Stimulated activated CD4-positive, alpha-beta T cell treated with anti-CD3 and anti-CD28 coated beads, TNF-alpha, amount 100 ng/mL, for 4 hours (primary cell): ENCODE measurements around the gene ADSS1.
"Not testable (repeated sequence)": the region's sequence is repeated elsewhere in the genome, so short reads cannot be mapped to it uniquely, and the experiment has no call there.

Experiments used
- DNase-seq, 3 experiments: peaks; one replicate each; pipeline ENCODE4 v3.0.0-alpha.2; 2020; ENCODE audit warnings: low read depth in 3 of 3

ADSS1 gene

DNA sequence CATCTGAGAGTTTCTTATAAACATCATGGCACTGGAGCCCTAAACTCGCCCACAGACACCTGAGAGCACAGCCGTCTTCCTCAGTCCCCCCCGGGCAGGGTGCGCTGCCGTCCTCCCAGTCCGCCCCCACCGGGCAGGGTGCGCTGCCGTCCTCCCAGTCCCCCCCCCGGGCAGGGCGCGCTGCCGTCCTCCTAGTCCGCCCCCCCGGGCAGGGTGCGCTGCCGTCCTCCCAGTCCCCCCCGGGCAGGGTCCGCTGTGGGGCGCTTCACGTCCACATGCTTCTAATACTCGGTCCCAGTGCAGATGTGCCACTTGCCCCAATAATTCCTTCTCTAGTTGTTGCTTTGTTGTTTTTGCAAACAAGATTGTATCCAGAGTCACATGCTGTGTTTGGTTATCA lies 6.9 kb upstream of the ADSS1 start:
- no peak for DNase-seq

DNA sequence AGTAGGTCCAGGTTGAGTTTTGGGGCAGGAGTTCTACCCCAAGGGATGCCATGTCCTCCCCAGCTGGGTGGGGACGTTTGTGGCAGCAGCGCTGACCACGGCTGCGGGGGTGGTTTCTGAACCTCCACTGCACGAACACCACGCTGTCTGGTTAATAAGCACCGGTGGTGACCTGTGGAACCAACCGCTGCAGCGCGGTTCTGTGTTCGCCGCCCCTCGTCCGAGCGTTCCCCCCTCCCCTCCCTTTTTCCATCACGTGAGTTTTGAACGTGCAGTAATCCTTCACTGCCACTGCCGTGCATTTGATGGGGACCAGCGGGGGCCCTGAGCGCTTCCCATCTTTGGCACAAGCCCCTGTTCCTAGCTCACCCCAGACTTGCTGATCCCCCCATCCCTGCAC lies 6.4 kb upstream of the ADSS1 start:
- DNase-seq: no peak

DNA sequence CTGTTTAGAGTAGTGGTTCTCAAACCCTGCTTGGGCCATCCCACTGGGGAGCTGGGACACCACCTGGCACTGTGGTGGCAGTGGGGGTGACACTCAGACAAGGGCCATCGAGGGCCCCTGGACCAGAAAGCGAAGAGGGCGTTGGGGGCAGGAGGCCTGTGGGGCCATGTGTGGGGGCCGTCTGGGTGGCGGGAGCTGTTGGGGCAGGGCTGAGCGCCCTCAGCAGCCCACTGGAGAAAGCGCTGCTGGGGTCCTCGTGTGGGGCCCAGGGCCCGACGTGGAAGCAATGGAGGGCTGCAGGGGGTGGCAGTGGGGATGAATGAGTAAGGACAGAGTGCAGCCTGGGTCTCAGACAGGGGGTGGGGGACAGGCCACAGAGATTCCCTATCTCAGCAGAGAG lies 5.9 kb upstream of the ADSS1 start:
- DNase-seq: no peak

DNA sequence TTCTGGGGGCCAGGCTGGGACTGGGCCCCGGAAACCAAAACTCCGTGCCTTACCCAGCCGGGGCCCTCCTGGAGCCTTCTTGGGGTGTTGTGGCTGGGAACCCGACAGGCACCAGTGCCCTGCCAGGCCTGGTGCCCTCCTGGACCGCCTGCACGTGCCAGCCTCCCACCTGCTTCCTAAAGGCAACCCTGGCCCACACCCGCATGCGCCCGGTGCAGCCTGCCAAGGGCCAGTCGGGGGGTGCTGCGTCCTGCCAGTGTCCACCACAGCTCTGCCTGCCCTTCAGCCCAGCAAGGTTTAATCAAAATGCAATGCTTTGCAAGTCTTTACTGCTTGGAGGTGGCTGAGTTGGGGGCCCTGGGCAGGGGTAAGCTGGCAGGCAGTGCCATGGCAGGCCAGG lies 5.2 kb upstream of the ADSS1 start:
- no peak for DNase-seq

DNA sequence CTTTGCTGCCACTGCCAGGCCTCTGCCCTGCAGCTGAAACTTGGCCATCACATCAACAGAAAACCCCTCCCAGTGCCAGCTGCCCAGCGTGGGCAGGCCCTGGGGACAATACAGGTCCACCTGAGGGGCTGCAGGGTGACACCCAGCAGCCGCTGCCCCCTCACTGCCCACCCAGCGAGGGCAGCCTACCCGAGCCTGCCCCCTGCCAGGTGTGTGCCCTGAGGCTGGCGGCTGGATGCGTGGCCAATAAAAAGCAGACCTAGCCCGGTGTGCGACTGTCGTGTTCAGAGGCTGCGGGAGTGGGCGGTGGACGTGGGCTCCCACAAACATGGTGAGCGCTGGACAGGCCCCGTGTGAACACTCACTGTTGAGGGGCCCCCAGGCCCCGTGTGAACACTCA lies 4.7 kb upstream of the ADSS1 start:
- DNase-seq: no peak

DNA sequence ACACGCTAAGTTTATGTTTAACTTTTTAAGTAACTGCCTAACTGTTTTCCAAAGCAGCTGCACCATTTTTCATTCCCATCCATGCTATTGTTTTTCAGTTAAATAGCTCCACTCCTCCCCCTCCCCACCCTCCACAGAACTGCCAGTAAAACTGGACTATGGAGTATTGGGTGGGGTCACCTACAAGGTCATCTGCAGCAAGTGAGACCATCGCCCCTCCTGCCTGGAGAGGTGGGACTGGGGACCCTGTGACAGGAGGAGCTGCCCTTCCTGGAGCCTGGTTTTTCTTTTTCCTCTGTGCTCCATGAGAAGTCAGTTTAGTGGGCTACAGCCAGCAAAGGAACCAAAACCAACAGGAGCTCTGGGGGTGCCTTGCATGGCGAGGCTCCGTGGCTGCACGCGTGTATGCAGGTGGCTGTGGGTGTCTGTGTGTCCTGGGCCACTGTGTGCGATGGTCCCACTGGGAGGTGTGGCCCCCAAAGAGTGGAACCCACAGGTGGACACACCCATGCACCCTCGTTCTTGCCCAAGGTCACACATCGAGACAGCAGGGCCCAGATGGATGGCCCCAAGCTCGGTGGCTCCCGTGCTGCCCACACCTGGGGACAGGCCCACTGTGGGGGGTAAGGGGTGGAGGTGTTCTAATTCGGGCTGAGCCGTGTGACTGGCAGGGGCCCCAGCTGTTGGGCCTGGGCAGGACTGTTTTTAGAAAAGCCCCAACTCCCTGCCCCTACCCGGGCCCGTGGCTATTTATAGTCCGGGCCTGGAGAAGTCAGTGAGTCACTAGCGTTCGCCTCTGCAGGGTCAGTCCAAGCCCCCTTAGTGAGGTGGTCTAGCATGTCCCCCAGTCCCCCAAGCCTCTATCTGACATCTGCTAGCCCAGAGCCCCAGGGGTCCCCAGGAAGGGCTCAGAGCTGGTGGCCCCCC lies 2.3 kb upstream of the ADSS1 start:
- no peak for DNase-seq

DNA sequence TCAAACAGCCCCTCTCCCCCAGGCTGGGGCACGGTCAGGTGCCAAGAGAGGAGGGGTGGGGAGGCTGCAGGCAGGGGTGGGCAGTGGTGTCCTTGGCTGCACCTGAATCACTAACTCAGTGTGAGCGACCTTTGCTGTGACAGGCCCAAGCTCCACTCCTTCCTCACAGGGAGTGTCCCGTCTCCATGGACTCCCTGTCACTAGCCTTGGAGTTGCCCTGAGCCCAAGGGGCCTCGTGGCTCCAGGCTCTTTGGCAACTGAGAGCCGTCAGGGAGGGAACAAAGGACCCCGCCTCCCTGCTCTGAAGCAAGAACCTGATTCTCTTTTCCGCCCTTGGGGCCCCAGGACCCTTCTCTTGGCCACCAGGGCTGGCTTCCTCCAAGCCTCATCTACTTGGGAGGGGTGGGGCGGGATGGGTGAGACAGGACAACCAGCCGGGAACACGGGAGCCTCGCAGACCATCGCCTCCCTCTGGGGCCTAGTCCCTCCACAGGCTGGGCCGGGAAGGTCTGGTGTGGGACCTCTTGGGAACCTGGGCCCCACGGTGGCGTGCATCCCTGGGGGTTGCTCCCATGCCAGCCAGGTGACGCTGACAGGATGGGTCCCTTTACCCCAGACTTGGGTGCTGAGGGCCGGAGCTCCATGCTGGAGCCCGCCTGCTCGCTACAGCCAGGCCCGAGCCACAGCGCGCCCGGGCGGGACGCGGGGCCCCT lies 935 bp upstream of the ADSS1 start:
- DNase-seq: no peak

DNA sequence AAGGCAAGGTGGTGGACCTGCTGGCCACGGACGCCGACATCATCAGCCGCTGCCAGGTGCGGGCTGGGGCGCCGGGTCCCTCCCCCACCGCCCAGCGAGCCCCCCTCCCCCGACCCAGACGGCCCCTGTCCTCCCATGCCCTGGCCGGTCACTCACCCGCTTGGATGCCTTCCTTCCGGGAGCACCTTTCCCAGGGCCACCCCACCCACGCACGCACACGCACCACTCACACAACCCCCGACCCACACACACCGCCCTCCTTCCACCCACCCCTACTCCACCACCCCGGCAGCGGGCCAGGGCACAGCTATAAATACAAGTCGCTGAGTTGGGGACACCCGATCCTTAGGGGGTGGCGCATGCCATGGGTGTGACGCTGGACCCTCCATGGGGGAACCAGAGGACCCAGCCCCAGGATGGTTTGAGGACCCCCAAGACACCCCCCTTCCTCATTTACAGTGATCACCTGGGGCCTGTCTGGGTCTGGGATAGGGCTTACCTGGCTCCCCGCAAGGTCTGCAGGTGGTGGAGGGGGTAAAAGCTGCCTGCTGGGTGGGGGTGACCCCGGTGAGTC lies 465 bp downstream of the ADSS1 start:
- DNase-seq: peak in 1 of 3 experiments; percentile 17

DNA sequence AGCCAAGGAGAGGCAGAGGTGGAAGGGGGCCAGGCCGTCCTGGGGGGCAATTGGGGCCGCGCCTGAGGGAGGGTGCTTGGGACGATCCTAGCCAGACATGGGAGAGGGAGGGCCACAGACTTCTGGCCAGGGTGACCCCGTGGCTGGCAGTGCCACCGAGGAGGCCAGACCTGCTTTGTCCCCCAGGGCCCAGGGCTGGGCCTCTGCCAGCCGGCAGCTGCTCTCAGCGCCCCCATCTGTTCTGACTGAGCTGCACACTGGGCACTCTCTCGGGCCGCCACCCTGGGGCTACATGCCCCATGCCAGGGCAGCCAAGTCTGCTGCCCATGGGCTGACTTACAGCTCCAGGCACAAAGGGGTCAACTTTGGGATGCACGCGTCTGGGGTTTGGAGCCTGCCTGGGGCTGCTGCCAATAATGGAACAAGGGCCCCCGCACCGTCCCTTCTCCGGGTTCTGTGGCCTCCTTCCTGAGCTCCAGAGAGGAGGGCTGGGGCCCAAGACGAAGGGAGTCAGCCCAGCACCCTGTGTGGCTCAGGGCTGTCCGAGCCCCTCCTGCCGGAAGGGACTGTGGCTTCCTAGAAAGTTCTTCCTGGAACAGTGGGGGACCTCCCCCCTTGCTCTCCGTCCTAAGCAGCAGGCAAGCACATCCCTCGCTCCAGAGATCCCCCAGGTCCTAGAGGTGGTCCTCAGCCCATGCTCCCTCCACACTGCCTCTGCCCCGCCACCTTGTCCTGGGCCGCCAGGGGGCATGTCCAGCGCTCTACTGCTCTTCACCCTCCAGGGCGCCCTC lies 1.1 kb downstream of the ADSS1 start:
- no peak for DNase-seq

DNA sequence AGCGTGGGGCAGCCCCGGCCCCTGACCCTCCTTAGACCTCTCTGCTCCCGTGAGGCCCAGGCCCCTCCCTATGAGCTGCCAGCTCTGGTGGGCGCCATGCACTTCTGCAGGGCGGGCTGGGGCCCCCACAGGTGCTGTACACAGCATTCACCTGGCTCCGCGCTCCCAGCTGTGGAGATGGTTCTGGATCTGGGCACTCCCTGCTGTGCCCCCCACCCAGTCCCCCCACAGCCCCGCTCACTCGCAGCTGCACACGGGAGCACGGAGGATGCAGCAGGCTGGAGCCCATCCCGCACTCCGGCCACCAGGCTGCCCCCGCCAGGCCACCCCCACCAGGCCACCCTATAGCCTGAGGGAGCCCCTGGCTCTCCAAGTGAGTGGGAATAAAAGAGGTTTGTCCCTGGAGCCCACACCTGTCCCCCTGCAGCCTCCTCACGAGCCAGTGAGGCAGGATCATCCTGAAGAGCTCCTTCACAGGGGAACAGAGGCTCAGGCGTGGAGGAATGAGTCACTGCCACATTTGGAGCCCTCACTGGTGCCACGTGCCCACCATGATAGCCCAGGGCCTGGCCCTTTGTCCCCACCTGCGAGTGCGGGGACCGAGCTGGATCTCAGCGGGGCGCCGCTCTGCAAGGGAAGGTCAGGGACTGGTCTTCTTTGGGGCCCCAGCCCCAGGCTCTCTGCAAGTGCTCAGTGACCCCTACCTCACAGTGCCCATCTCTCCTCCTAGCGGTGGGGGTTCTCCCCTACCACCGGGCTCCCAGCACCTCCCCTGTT lies 1.9 kb downstream of the ADSS1 start:
- no peak for DNase-seq

DNA sequence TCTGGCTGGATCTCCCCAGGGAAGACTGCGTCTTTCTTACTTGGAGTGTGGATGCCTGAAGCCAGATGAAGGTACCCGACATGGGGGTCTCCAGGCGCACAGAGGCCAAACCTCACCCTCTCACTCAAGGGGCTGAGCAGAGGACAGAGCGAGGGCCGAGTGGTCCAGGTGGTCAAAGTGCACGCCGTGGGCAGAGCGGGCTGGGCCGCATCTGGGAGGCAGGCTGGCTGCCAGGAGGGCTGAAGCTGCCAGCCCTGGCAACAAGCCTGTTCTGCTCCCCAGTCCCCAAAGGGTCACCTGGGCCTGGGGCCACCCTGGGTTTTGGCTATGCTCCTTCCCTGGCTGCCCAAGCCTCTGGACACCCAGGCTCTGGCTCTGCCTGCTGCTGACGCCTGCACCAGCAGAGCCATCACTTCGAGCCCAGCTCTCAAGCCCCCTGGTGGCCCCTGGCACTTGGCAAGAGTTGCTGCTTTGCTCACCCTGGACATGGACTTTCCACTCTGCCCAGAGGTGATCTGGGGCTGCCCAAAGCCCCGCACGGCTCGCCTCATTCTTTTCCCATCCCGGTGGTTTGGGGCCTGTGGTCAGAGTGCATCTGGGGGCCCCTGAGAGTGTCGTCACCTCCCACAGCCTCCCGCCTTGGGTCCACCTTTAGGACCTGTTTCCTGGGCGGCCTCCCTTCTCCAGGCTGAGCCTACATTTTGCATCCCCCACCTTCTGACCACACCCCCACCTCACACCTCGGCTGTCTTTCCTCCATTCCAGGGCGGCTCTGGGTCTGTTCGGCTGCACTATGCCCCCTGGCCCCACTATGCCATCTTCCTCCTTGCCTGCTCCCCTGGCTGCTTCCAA lies 2.8 kb downstream of the ADSS1 start:
- no peak for DNase-seq

DNA sequence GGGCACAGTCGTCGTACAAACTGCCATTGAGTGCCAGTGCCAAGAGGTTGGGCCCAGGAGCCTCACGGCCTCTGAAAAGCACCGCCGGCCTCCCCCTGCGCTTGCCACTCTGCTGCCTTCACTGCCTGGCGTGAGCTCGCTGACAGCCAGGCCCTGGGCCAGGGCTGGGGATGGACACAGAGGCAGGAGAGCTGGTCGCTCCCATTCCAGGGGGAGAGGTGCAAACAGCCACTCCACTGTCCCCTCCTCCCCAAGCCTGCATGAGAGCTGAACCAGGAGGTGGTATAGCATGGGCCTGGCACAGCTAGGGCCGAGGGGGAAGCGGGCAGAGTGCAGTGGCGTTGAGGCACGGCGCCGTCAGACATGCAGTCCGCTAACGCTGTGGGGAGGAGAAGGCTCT lies 4.6 kb downstream of the ADSS1 start:
- DNase-seq: no peak

DNA sequence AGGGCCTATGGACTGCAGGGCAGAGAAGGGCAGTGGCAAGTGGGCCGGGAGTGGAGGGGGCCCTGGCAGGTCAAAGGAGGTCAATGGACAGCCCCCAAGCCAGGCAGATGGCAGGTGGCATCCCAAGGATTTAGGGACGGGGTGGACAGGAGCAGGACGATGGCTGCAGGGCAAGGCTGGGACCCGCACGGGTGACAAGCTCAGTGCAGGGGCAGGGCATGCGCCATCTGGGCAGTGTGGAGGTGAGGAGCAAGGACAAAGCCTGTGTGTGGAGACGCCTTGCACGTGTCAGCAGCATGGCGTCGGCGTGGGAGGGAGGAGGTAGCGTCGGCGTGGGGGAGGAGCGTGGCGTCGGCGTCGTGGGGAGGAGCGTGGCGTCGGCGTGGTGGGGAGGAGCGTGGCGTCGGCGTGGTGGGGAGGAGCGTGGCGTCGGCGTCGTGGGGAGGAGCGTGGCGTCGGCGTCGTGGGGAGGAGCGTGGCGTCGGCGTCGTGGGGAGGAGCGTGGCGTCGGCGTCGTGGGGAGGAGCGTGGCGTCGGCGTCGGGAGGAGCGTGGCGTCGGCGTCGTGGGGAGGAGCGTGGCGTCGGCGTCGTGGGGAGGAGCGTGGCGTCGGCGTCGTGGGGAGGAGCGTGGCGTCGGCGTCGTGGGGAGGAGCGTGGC lies 5.3 kb downstream of the ADSS1 start:
- DNase-seq: not testable (repeated sequence)

DNA sequence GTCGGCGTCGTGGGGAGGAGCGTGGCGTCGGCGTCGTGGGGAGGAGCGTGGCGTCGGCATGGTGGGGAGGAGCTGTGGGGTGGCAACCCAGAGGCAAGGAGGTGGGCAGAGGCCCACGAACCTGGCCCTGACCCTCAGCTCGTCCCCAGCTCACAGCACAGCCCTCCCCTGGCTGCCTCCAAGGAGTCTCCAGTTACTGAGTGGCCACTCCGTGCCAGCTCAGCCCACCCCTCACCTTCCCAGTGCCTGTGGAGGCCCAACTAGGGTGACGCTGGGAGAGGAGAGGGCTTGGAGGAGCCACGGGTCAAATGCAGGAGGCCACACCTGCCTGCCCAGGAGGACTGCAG lies 5.8 kb downstream of the ADSS1 start:
- DNase-seq: no peak

DNA sequence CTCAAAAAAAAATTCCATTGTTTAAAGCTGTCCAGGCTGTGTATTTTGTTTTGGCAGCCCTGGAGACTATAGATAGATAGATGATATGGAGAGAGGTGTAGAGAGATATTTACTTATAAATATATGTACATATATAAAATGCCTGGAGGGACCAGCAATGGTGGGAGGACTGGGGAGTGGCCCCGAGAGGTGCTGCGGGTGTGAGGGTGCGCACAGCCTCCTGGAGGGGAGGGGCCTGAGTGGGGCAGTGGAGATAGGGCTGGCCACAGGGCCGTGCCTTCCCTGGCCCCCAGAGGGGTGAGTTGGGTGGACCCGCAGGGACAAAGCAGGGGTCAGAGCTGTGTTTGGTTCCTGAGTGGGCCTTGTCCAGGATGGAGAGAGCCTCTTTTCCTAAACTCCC lies 6.5 kb downstream of the ADSS1 start:
- DNase-seq: no peak

DNA sequence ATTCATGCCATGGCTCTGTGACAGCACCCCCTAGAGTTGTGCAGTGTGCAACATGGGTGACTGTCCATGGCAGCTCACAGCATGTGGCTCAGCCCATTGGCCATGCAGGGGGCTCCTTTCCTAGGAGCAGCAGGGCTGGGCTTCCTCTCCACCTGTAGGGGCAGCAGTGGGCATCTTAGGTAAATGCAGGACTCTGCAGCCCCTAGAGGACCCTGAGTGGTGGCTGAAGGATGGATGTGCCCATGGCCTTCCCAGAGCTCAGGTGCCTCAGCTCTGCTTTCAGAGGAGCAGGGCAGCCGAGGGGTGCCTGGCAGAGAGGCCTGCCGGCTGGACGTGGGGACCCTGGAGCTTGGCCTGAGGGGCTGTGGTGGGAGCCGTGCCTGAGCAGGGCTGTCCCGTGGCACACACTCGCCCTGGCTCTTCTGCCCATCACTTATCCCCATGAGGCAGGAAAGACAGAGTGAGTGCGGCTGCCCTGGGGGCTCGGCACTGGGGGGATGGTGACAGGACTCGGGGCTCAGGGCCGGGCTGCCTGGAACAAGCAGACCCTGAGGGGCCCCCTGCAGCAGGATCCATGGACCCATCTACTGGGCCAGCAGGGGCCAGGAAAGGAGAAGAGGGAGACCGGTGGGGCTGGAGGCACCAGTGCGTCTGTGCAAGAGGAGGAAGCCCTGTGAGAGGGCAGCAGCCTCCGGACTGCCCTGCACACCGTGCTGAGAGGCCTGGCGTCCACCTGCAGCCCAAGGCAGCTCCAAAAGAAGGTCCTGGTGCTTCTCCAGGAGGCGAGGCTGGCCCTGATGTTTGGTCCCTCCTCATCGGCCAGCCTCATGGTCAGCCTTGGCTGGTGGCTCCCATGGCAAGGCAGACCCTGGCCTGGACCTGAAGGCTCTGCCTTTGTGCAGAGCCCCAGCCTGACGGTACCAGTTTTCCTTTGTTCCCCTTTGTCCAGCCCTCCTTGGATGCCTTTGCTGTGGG lies 7.6 kb downstream of the ADSS1 start:
- no peak for DNase-seq

DNA sequence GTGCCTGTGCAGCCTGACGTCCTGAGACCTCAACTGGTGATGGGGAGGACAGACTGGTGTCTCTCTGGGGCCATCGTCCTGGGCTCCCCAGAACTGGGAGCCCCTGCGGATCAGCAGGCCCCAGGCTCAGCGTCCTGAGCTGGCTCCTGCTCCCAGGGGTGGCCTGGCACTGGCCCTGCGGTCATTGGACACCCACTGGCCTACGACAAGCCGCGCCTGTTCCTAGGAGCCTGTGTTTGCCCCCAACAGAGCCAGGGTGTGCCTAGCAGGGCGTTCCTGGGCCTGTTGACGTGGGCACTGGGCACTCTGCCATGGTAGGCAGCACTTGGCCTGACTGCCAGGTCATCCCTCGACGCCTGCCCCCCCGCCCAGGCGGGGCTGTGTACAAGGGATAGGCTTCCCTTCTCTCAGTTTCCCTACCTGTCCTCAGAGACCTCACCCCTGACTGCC lies 8.4 kb downstream of the ADSS1 start:
- no peak for DNase-seq

DNA sequence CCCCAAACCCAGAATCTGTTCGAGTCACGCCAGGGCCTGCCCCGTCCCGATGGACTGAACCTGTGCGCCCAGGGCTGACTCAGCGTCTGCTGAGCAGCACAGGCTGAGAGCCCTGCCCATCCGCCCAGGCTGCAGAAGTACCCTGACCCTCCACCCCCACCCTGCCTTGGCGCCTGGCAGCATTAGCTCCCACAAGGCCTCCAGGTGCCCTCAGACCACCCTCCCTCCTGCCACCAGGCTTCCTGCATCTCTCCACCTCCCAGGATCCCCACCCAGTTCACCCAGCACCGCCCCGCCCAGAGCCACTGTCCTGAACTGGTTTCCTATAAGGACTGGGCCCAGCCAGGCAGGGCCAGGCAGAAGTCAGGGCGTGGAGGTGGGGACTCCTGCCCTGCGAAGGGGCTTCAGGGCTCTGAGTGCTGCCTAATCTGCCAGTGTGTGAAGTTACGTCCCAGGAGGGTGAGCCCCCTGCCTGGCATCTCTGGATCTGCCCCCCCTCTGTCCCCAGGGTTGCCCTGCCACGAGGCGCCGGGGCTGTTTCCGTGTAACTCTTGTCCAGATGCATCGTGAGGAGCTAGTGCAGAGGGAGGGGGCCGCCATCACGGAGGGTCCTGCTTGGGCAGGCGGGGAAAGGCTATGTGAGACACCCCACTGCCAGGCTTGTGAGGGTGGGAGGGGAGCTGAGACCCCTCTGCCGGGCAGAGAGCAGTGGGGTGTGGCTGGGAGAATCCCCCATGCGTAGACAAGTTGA lies 9.1 kb downstream of the ADSS1 start:
- DNase-seq: no peak
